HepG2 (cell line): Measurements from ENCODE around the gene TCAP. TPM values are rescaled to one million over a fixed set of nuclear protein-coding genes. Genes with fewer than 3 reads are reported as not detected.

ENCODE experiments used
- ASH2L ChIP-seq: fragments of 300-600, 200-600 bp; sonication (generic); IDR thresholded peaks from 2 replicates; pipeline ENCODE4 v1.7.0; 2017; ENCODE audit warnings: low read depth, mild to moderate bottlenecking, moderate library complexity, mixed read lengths, low read length; ENCODE audit not compliant: insufficient read length
- CENPT ChIP-seq: sonication (generic); formaldehyde crosslinking; IDR thresholded peaks from 2 replicates; pipeline ENCODE4 v1.8.0; 2022; ENCODE audit warnings: low read depth, mild to moderate bottlenecking, moderate library complexity, missing genetic modification reagents
- CENPX ChIP-seq: sonication (generic); formaldehyde crosslinking; IDR thresholded peaks from 2 replicates; pipeline ENCODE4 v1.9.0; 2021; ENCODE audit warnings: mild to moderate bottlenecking, missing genetic modification reagents, moderate library complexity
- CREB1 ChIP-seq, 2 experiments: fragments of 450-650 bp in 1 of 2; IDR thresholded peaks; 2 replicates each; pipeline ENCODE4 v1.6.1; 2016 to 2017; ENCODE audit warnings: control low read depth in 1 of 2, mild to moderate bottlenecking in 1 of 2, missing compliant biosample characterization in 1 of 2, missing genetic modification characterization in 1 of 2
- GZF1 ChIP-seq: sonication (generic); formaldehyde crosslinking; IDR thresholded peaks from 2 replicates; pipeline ENCODE4 v1.5.1; 2020; ENCODE audit warnings: mild to moderate bottlenecking, missing genetic modification reagents
- KDM5B ChIP-seq: sonication (generic); formaldehyde crosslinking; IDR thresholded peaks from 2 replicates; pipeline ENCODE4 v1.4.0; 2020; ENCODE audit warnings: missing genetic modification reagents, mild to moderate bottlenecking, borderline replicate concordance
- KLF13 ChIP-seq: sonication (generic); formaldehyde crosslinking; IDR thresholded peaks from 2 replicates; pipeline ENCODE4 v1.4.0; 2020; ENCODE audit warnings: mild to moderate bottlenecking, missing genetic modification reagents
- KLF16 ChIP-seq, 2 experiments: sonication (generic) in 1 of 2; formaldehyde crosslinking in 1 of 2; IDR thresholded peaks; 2 replicates each; pipeline versions ENCODE4 v1.6.1 to v1.8.0; 2016 to 2023; ENCODE audit warnings: missing genetic modification reagents in 2 of 2, missing compliant biosample characterization in 1 of 2
- NFKBIZ ChIP-seq: IDR thresholded peaks from 2 replicates; pipeline ENCODE4 v1.6.1; 2018; ENCODE audit warnings: missing genetic modification reagents, missing compliant biosample characterization
- NFRKB ChIP-seq: fragments of 450-650 bp; IDR thresholded peaks from 2 replicates; pipeline ENCODE4 v1.6.1; 2017
- ONECUT2 ChIP-seq: sonication (generic); formaldehyde crosslinking; IDR thresholded peaks from 2 replicates; pipeline ENCODE4 v1.4.0; 2020; ENCODE audit warnings: missing genetic modification reagents
- PCBP2 ChIP-seq: fragments of 200-400 bp; formaldehyde crosslinking; optimal IDR thresholded peaks from 2 replicates; pipeline ENCODE3; 2018; ENCODE audit warnings: low read length, low read depth; ENCODE audit not compliant: poor library complexity, severe bottlenecking
- SIN3A ChIP-seq: IDR thresholded peaks from 2 replicates; pipeline ENCODE4 v1.6.1; 2011; ENCODE audit warnings: low read depth, mild to moderate bottlenecking, control low read depth, low read length, borderline replicate concordance
- SNAI1 ChIP-seq: sonication (generic); formaldehyde crosslinking; IDR thresholded peaks from 2 replicates; pipeline ENCODE4 v1.5.0; 2020; ENCODE audit warnings: mild to moderate bottlenecking, missing genetic modification reagents, borderline replicate concordance
- SOX13 ChIP-seq, 3 experiments: fragments of 450-650 bp in 1 of 3; sonication (generic) in 1 of 3; formaldehyde crosslinking in 1 of 3; IDR thresholded peaks in 2 of 3; conservative IDR thresholded peaks in 1 of 3; 2 replicates each; pipeline versions ENCODE4 v1.5.0 to v1.6.1; 2016 to 2020; ENCODE audit warnings: antibody characterized with exemption in 1 of 3, mild to moderate bottlenecking in 1 of 3, missing compliant biosample characterization in 1 of 3, missing genetic modification reagents in 1 of 3, moderate library complexity in 1 of 3
- STAT5B ChIP-seq: sonication (generic); formaldehyde crosslinking; IDR thresholded peaks from 2 replicates; pipeline ENCODE4 v1.4.0; 2020; ENCODE audit warnings: missing genetic modification reagents
- ZFP37 ChIP-seq: sonication (generic); formaldehyde crosslinking; IDR thresholded peaks from 2 replicates; pipeline ENCODE4 v1.4.0; 2020; ENCODE audit warnings: missing genetic modification reagents, borderline replicate concordance
- ZFP41 ChIP-seq: sonication (generic); formaldehyde crosslinking; IDR thresholded peaks from 2 replicates; pipeline ENCODE4 v1.4.0; 2020; ENCODE audit warnings: mild to moderate bottlenecking, missing genetic modification reagents, borderline replicate concordance
- ZKSCAN5 ChIP-seq: sonication (generic); formaldehyde crosslinking; IDR thresholded peaks from 2 replicates; pipeline ENCODE4 v1.5.1; 2020; ENCODE audit warnings: mild to moderate bottlenecking, missing genetic modification reagents
- ZNF20 ChIP-seq: sonication (generic); formaldehyde crosslinking; IDR thresholded peaks from 2 replicates; pipeline ENCODE4 v1.4.0; 2020; ENCODE audit warnings: mild to moderate bottlenecking, moderate library complexity, missing genetic modification reagents
- ZNF207 ChIP-seq: fragments of 450-650 bp; IDR thresholded peaks from 2 replicates; pipeline ENCODE4 v1.6.1; 2016; ENCODE audit warnings: antibody characterized with exemption, borderline replicate concordance
- ZNF335 ChIP-seq: sonication (generic); formaldehyde crosslinking; IDR thresholded peaks from 2 replicates; pipeline ENCODE4 v1.4.0; 2020; ENCODE audit warnings: missing genetic modification reagents
- ZNF556 ChIP-seq: sonication (generic); formaldehyde crosslinking; IDR thresholded peaks from 2 replicates; pipeline ENCODE4 v1.4.0; 2020; ENCODE audit warnings: mild to moderate bottlenecking, missing genetic modification reagents, borderline replicate concordance
- ZNF790 ChIP-seq: sonication (generic); formaldehyde crosslinking; IDR thresholded peaks from 2 replicates; pipeline ENCODE4 v1.8.0; 2022; ENCODE audit warnings: missing genetic modification reagents, mild to moderate bottlenecking, borderline replicate concordance
- ZSCAN12 ChIP-seq: sonication (generic); formaldehyde crosslinking; IDR thresholded peaks from 2 replicates; pipeline ENCODE4 v1.9.0; 2021; ENCODE audit warnings: mild to moderate bottlenecking, missing genetic modification reagents
- polyA plus RNA-seq, 8 experiments: library from polyadenylated mRNA; depleted of rRNA in 3 of 8; stranded (reverse) in 7 of 8; unstranded in 1 of 8; fragments of >200 nt; fragmentation: Illumina TruSeq in 4 of 8; extraction: Trizol in 4 of 8; gene quantifications; 2 replicates each; pipeline versions ENCODE4 v1.2.1 to v1.2.3, GENCODE V29; 2011 to 2016; ENCODE audit warnings: low read depth in 4 of 8, missing spikeins in 1 of 8, mixed read lengths in 1 of 8; ENCODE audit not compliant: insufficient read depth in 1 of 8
- total RNA-seq, 5 experiments: library from RNA; depleted of rRNA; stranded (reverse); fragments of >200 nt; fragmentation: Illumina TruSeq; extraction: Trizol; gene quantifications; 2 replicates each; pipeline ENCODE4 v1.2.3, GENCODE V29; 2016; ENCODE audit warnings: low read depth in 1 of 5
- TF ChIP-seq, protein P1 (sequence below): sonication (generic); formaldehyde crosslinking; IDR thresholded peaks from 2 replicates; pipeline ENCODE4 v1.4.0; 2020; ENCODE audit warnings: mild to moderate bottlenecking, missing genetic modification reagents
- TF ChIP-seq, protein P2 (sequence below): sonication (generic); formaldehyde crosslinking; IDR thresholded peaks from 2 replicates; pipeline ENCODE4 v1.8.1; 2022; ENCODE audit warnings: low read depth, mild to moderate bottlenecking, missing genetic modification reagents

Gene TCAP
- total and polyA plus RNA-seq, 2 of the 13 experiments (the other 11 are each of a cell fraction or from before 2014, with no cell fraction given), result 0.24 to 0.65 TPM

DNA sequence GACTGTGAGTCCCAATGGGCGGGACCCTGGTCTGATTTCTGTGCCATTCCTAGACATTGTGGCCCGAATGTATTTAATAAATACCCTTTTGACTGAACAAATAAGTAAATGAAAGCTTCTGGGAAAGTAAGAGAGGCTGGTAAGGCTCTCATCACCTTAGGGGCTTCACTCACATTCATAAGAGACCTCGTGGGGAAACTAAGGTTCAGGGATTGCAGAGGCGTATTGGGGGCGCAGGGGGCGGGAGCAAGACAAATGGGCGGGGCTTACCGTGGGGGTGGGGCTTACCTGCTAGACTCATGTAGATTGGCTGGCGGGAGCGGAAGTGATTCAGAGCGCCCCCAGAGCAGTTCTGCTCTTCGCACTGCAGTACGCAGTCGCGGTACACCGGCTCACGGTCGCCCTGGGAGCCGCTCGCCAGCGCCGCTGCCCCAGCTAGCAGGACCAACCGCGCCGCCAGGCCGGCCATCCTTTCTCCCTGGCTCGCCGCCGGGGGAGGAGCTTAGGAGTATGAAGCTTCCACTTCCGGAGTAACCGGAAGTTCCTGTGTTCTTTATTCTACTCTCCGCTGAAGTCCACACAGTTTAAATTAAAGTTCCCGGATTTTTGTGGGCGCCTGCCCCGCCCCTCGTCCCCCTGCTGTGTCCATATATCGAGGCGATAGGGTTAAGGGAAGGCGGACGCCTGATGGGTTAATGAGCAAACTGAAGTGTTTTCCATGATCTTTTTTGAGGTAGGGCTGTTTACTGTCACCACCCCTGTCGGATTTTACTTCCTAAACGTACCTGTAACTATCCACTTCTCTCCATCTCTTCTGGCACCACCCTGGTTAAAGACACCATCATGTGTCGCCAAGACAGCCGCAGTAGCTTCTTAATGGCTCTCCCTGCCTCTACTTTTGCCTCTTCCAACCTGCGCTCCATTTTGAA is 22.7 kb downstream of the TCAP start, which contains the start of gene PGAP3 (continued):
- no peak; the same call in 1 of the 2 replicates for TF ChIP-seq ZNF335
- TF ChIP-seq SNAI1 (CRISPR knock-in tag), result no peak
- peak; percentile 29; the same call in 1 of the 2 replicates for TF ChIP-seq NFKBIZ
- TF ChIP-seq ZNF20 (CRISPR knock-in tag), result no peak
- TF ChIP-seq STAT5B (CRISPR knock-in tag), result no peak
- no peak for TF ChIP-seq KLF13 (CRISPR knock-in tag)
- TF ChIP-seq ONECUT2 (CRISPR knock-in tag), result no peak
- peak; percentile 28; the same call in 1 of the 2 replicates for TF ChIP-seq KDM5B
- TF ChIP-seq, protein P1, sequence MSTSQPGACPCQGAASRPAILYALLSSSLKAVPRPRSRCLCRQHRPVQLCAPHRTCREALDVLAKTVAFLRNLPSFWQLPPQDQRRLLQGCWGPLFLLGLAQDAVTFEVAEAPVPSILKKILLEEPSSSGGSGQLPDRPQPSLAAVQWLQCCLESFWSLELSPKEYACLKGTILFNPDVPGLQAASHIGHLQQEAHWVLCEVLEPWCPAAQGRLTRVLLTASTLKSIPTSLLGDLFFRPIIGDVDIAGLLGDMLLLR (CRISPR knock-in tag), result no peak
- TF ChIP-seq ZFP41 (CRISPR knock-in tag), result no peak
- TF ChIP-seq ZNF556 (CRISPR knock-in tag), result no peak
- TF ChIP-seq KLF16 (CRISPR knock-in tag; IDR thresholded peaks at IDR 0.05), result peak in 1 of 2 experiments; percentile 81; a peak in 2 of 4 replicates
- peak; percentile 87 for TF ChIP-seq ASH2L
- no peak for TF ChIP-seq CREB1 (IDR thresholded peaks at IDR 0.05)
- peak; percentile 65 for TF ChIP-seq CREB1 (CRISPR knock-in tag; IDR thresholded peaks at IDR 0.05)
- no peak for TF ChIP-seq CENPX (CRISPR knock-in tag)
- TF ChIP-seq, protein P2, sequence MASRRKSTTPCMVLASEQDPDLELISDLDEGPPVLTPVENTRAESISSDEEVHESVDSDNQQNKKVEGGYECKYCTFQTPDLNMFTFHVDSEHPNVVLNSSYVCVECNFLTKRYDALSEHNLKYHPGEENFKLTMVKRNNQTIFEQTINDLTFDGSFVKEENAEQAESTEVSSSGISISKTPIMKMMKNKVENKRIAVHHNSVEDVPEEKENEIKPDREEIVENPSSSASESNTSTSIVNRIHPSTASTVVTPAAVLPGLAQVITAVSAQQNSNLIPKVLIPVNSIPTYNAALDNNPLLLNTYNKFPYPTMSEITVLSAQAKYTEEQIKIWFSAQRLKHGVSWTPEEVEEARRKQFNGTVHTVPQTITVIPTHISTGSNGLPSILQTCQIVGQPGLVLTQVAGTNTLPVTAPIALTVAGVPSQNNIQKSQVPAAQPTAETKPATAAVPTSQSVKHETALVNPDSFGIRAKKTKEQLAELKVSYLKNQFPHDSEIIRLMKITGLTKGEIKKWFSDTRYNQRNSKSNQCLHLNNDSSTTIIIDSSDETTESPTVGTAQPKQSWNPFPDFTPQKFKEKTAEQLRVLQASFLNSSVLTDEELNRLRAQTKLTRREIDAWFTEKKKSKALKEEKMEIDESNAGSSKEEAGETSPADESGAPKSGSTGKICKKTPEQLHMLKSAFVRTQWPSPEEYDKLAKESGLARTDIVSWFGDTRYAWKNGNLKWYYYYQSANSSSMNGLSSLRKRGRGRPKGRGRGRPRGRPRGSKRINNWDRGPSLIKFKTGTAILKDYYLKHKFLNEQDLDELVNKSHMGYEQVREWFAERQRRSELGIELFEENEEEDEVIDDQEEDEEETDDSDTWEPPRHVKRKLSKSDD (CRISPR knock-in tag), result 0 out of 2 replicates have a peak, but pooled peaks have one; percentile 20
- no peak for TF ChIP-seq SOX13 (IDR thresholded peaks at IDR 0.05)
- TF ChIP-seq SOX13 (CRISPR knock-in tag; conservative IDR thresholded peaks at IDR 0.05 in 1 of 2, IDR thresholded peaks at IDR 0.05 in 1 of 2), result peak in 1 of 2 experiments; percentile 37; a peak in 1 of 4 replicates
- peak; percentile 64; the same call in 1 of the 2 replicates for TF ChIP-seq SIN3A
- no peak for TF ChIP-seq NFRKB
- TF ChIP-seq ZNF790 (CRISPR knock-in tag), result peak; percentile 78; the same call in 1 of the 2 replicates
- TF ChIP-seq GZF1, result no peak; the same call in 1 of the 2 replicates
- no peak for TF ChIP-seq CENPT (CRISPR knock-in tag)
- no peak for TF ChIP-seq PCBP2
- TF ChIP-seq ZSCAN12 (CRISPR knock-in tag), result peak; percentile 94
- TF ChIP-seq ZNF207, result no peak
- TF ChIP-seq ZKSCAN5 (CRISPR knock-in tag), result no peak
- no peak for TF ChIP-seq ZFP37 (CRISPR knock-in tag)
